ENCODE measurements around the gene WDR27.

WDR27 gene

GRCh38 chr6:169701954-169702839, at the start of gene WDR27, which contains the start of gene C6orf120:
Gene WDR27, minus strand, starts transcription at chr6:169702029. Its CDS starts 13,024 bp downstream, at chr6:169689005.
Gene C6orf120, plus strand, starts transcription at chr6:169702126. Its CDS starts 334 bp downstream, at chr6:169702460.
- peak; percentile 98 for DNase-seq

- DNase-seq: no peak
These were observed 44.7 kb upstream of the WDR27 start for GRCh38 chr6:169746556-169746955.

- no peak for DNase-seq
These were observed 43.6 kb upstream of the WDR27 start for GRCh38 chr6:169745405-169745804.

GRCh38 chr6:169741344-169741743, 39.5 kb upstream of the WDR27 start:
- no peak for DNase-seq

- DNase-seq: no peak
These were observed 37.2 kb upstream of the WDR27 start for GRCh38 chr6:169738976-169739529.

- no peak for DNase-seq
These were observed 36.6 kb upstream of the WDR27 start for GRCh38 chr6:169738204-169738975.

GRCh38 chr6:169729961-169730360, 28.1 kb upstream of the WDR27 start:
- DNase-seq: no peak

- no peak for DNase-seq
These were observed 25.1 kb upstream of the WDR27 start for GRCh38 chr6:169726963-169727362.

GRCh38 chr6:169726049-169726400, 24.2 kb upstream of the WDR27 start:
- no peak for DNase-seq

GRCh38 chr6:169725125-169726048, 23.6 kb upstream of the WDR27 start:
- DNase-seq: no peak

GRCh38 chr6:169724494-169725124, 22.8 kb upstream of the WDR27 start, which contains the start of gene PHF10:
Gene PHF10, minus strand, starts transcription at chr6:169724500. Its CDS starts 569 bp downstream, at chr6:169723931.
- DNase-seq: peak; percentile 65 to 68

GRCh38 chr6:169723991-169724493, 22.2 kb upstream of the WDR27 start:
- DNase-seq: peak in 1 of 2 experiments; percentile 13

- DNase-seq: peak; percentile 51 to 59
These were observed 21.5 kb upstream of the WDR27 start for GRCh38 chr6:169723200-169723909.

GRCh38 chr6:169722362-169723199, 20.8 kb upstream of the WDR27 start:
- DNase-seq: peak; percentile 6 to 11

GRCh38 chr6:169720207-169720855, 18.5 kb upstream of the WDR27 start:
- no peak for DNase-seq

GRCh38 chr6:169719117-169719516, 17.3 kb upstream of the WDR27 start:
- no peak for DNase-seq

- no peak for DNase-seq
These were observed 12.8 kb upstream of the WDR27 start for GRCh38 chr6:169714595-169714994.

GRCh38 chr6:169714178-169714577, 12.3 kb upstream of the WDR27 start:
- DNase-seq: no peak

GRCh38 chr6:169710009-169710408, 8.2 kb upstream of the WDR27 start:
- no peak for DNase-seq
